Measurements from ENCODE around the gene PCMT1.

DNA sequence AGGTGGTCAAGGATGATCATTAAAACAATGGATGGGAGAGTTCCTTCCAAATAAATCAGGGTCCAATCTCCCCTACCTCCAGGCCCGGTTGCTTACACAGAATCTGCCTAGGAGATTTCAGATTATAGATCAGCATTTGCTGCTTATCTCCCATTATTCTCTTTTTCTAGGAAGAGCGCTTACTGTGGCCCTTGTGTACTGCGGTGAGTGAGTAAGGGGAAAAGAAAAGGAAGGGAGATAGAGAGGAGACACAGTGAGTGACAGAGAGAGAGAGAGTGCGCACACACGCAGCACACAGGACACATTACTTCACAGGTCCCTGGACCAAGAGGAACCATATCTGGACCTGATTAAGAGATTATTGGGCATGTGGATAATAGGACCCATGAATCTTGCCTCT lies 37.8 kb upstream of the PCMT1 start:
- TF ChIP-seq POLR2A (IDR thresholded peaks at IDR 0.05; ENCODE audit: low read depth, low read length) (no peak), TAF1 (IDR thresholded peaks at IDR 0.05; ENCODE audit: borderline replicate concordance, low read depth, low read length) (no peak), POLR2AphosphoS5 (IDR thresholded peaks at IDR 0.05; ENCODE audit: low read depth, low read length) (no peak)

Measured in GM12892 (cell line).